BLaER1 treated with 17β-estradiol and CSF1 and Interleukin-3, amounts not matched to agents 10 nM and 100 nM (cell line): ENCODE measurements around the gene DLGAP1.

Experiments
- H3K27ac ChIP-seq, 11 experiments: shearing (Covaris generic); formaldehyde crosslinking; 2 replicates each; pipeline ENCODE4 v1.8.1; 2022
- H3K27me3 ChIP-seq, 11 experiments: shearing (Covaris generic); formaldehyde crosslinking; 2 replicates each; pipeline ENCODE4 v1.8.1; 2022
- H3K36me3 ChIP-seq, 11 experiments: shearing (Covaris generic); formaldehyde crosslinking; 2 replicates each; pipeline ENCODE4 v1.8.1; 2022
- H3K4me1 ChIP-seq, 10 experiments: shearing (Covaris generic); formaldehyde crosslinking; 2 replicates each; pipeline ENCODE4 v1.8.1; 2022
- H3K4me2 ChIP-seq, 11 experiments: shearing (Covaris generic); formaldehyde crosslinking; 2 replicates each; pipeline ENCODE4 v1.8.1; 2022
- H3K4me3 ChIP-seq, 10 experiments: shearing (Covaris generic); formaldehyde crosslinking; 2 replicates each; pipeline ENCODE4 v1.8.1; 2022
- H3K9ac ChIP-seq, 11 experiments: shearing (Covaris generic); formaldehyde crosslinking; 2 replicates each; pipeline ENCODE4 v1.8.1; 2022
- H3K9me3 ChIP-seq, 11 experiments: shearing (Covaris generic); formaldehyde crosslinking; replicated peaks in 1 of 11; 2 replicates each; pipeline ENCODE4 v1.8.1; 2022
- H4K20me1 ChIP-seq, 11 experiments: shearing (Covaris generic); formaldehyde crosslinking; 2 replicates each; pipeline ENCODE4 v1.8.1; 2022
- Cebpa-rat ChIP-seq, 11 experiments: shearing (Covaris generic); IDR thresholded peaks; 2 replicates each; pipeline ENCODE4 v1.8.1; 2022

Gene DLGAP1

DNA sequence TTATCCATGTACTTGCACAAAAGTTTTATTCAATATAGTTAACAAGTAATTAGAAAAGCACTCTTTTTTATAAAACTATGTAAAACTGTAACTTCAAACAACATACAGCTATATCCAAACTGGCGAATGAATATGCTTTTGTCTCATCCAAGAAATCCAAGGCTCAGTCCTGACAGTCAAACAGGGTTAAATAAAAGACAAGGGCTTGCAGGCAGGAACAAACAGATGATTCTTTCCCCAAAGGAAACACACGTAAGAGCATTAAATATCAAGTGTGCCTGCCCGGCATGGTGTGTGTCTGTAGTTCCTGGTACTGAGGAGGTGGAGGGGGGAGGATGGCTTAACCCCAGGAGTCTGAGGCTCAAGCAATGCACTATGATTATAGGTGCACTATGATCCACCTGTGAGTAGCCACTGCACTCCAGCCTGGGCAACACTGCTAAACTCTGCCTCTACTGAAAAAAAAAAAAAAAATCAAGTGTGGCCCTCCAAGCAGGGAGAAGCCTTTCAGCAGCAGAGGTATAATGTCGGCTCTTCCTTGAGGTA is 171.3 kb downstream of the DLGAP1 start:
- H3K9me3 ChIP-seq: no peaks in the 10 kb centered on the region
- H4K20me1 ChIP-seq: no peaks in the 10 kb centered on the region
- H3K4me3 ChIP-seq: no peak overlapping the region
- H3K27ac ChIP-seq: no peak overlapping the region
- H3K4me2 ChIP-seq: no peak overlapping the region
- no peaks in the 10 kb centered on the region for H3K4me1 ChIP-seq
- TF ChIP-seq Cebpa-rat (IDR thresholded peaks at IDR 0.05): no peak
- H3K27me3 ChIP-seq: no peaks in the 10 kb centered on the region
- H3K9ac ChIP-seq: no peak overlapping the region
- H3K36me3 ChIP-seq: no peaks in the 10 kb centered on the region

DNA sequence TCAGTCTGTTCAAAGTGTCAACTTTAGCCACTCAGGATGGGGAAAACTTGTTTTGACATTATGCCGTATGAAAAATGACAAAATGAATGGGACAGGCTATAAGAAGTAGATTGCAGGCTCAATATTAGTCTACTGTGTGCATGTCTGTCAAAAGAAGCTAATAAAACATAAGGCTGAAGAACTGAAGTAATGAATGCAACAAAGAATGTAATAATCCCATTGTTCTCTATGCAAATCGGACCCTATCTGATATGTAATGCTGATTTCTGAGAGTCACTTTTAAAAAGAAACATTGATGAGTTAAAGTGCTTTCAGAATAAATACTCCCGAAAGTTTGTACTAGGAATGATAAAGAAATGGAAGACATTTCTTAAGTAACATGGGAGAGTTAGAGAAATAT is 172.2 kb downstream of the DLGAP1 start:
- no peak for TF ChIP-seq Cebpa-rat (IDR thresholded peaks at IDR 0.05)
- Histone ChIP-seq H3K4me1 (no peaks in the 10 kb centered on the region), H3K27ac (no peak overlapping the region), H3K36me3 (no peaks in the 10 kb centered on the region), H3K4me3 (no peak overlapping the region), H4K20me1 (no peaks in the 10 kb centered on the region), H3K27me3 (no peaks in the 10 kb centered on the region), H3K9ac (no peak overlapping the region), H3K4me2 (no peak overlapping the region), H3K9me3 (no peaks in the 10 kb centered on the region)

DNA sequence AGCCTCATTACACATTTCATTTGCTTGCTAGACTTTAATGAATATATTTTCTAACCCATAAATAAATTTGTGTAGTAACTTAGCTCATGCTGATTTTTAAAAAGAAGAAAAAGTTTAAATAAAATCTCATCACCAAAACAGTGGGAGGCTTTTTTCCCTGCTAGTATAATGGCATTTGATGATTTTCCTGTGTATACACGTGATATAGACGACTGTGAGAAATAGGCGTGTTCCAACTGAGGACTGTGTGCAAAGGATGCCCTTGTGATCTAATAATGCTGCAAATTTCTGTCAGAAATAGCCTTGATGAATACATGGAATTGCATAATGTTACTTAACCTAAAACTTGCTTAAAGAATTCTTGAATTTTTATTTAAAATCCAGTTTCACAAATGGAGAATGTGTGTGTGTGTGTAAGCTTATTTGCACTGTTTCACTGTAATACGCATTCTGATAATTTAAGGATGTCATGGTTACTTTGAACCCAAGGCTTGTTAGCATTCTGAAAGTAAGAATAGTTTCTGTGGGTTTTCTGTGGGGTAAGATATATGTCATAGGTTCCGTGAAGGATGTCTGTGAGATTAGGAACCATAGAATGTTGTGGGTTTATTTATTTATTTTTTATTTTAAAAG is 178.0 kb downstream of the DLGAP1 start:
- Histone ChIP-seq H3K27me3 (no peaks in the 10 kb centered on the region), H3K36me3 (no peaks in the 10 kb centered on the region), H3K9me3 (no peaks in the 10 kb centered on the region), H3K27ac (no peak overlapping the region), H3K4me1 (no peaks in the 10 kb centered on the region), H3K9ac (no peak overlapping the region), H3K4me2 (no peak overlapping the region), H3K4me3 (no peak overlapping the region), H4K20me1 (no peaks in the 10 kb centered on the region)
- no peak for TF ChIP-seq Cebpa-rat (IDR thresholded peaks at IDR 0.05)

DNA sequence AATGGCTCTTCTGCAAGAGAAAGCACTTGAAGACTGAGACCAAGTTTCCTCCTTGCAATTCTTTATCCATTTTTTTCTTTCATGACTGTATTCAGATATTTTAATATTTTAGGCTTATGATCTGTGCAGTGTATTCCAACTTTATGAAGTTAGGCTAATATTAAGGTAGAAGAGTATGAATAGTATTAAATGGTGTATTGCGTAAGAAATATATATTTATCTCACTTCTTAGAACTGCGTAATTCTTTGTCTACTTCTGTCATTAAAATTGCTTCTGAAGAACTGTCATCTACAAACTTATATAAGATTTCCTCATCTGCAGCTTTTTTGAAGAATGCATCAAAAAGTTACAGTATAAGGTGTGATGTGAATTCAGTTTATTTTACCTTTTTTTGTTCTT is 183.2 kb downstream of the DLGAP1 start:
- Histone ChIP-seq H3K9me3 (no peaks in the 10 kb centered on the region), H3K4me3 (no peak overlapping the region), H3K27me3 (no peaks in the 10 kb centered on the region), H3K9ac (no peak overlapping the region), H3K4me1 (no peaks in the 10 kb centered on the region), H3K36me3 (no peaks in the 10 kb centered on the region), H4K20me1 (no peaks in the 10 kb centered on the region), H3K4me2 (no peak overlapping the region), H3K27ac (no peak overlapping the region)
- peak in 1 of 11 experiments; percentile 35; a peak in 1 of 22 replicates for TF ChIP-seq Cebpa-rat (IDR thresholded peaks at IDR 0.05)

DNA sequence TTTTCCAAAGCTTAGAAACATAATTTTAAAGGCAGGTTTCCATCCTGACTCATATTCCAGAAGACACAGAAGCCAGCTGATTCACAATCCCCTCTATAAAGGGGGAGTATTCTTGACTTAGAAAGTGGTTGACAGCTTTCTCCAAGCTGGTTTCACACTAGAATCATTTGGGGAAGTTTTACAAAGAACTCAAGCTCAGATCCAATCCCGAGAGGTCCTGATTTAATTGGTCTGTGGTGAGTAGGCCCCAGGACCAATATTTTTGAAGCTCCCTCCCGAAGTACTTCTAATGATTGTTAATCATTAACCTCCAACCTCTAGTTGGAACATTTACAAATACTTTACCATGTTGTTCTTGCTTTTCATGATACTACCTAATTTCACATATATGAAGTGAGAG is 184.1 kb downstream of the DLGAP1 start:
- Histone ChIP-seq H3K4me1 (no peaks in the 10 kb centered on the region), H3K27ac (no peak overlapping the region), H3K4me2 (no peak overlapping the region), H3K9ac (no peak overlapping the region), H3K4me3 (no peak overlapping the region), H3K36me3 (no peaks in the 10 kb centered on the region), H3K27me3 (no peaks in the 10 kb centered on the region), H4K20me1 (no peaks in the 10 kb centered on the region), H3K9me3 (no peaks in the 10 kb centered on the region)
- no peak for TF ChIP-seq Cebpa-rat (IDR thresholded peaks at IDR 0.05)

DNA sequence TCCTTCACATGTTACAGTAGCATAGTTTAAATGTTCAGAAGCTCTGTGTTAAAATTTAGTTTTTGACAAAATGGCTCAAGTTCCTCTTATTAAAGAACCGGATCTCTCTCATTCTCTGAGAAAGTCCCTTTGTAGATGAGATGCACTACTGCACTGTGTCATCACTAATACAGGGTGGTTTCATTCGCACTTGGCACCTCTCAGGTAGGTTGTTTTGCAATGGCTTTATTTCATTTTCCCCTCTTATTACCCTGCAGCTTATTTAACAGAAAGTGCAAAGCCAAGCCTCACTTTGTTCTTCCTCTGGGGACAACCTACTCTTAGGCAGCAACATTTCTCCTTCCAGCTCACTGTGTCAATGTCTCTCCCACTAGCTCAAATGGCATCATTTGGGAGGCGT is 185.1 kb downstream of the DLGAP1 start:
- Histone ChIP-seq H3K4me2 (no peak overlapping the region), H3K36me3 (no peaks in the 10 kb centered on the region), H3K4me3 (no peak overlapping the region), H4K20me1 (no peaks in the 10 kb centered on the region), H3K27me3 (no peaks in the 10 kb centered on the region), H3K4me1 (no peaks in the 10 kb centered on the region), H3K9me3 (no peaks in the 10 kb centered on the region), H3K9ac (no peak overlapping the region), H3K27ac (no peak overlapping the region)
- TF ChIP-seq Cebpa-rat (IDR thresholded peaks at IDR 0.05): no peak

DNA sequence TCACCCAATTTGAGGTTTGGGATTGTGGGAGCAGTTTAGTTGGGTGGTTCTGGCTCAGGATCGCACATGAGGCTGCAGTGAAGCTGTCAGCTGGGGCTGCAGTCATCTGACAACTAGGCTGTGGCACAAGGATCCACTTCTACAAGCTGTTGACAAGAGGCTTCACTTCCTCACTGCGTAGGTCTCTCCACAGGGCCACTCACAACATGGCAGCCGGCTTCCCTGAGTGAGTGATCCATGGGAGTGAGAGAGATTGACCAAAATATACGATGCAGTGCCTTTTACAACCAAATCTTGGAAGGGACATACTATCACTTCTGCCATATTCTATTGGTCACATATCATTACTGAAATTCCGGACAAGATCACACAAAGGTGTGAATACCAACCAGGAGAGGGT is 187.5 kb downstream of the DLGAP1 start:
- Histone ChIP-seq H4K20me1 (no peaks in the 10 kb centered on the region), H3K9me3 (no peaks in the 10 kb centered on the region), H3K4me3 (no peak overlapping the region), H3K27me3 (no peaks in the 10 kb centered on the region), H3K27ac (no peak overlapping the region), H3K4me2 (no peak overlapping the region), H3K4me1 (no peaks in the 10 kb centered on the region), H3K9ac (no peak overlapping the region), H3K36me3 (no peaks in the 10 kb centered on the region)
- no peak for TF ChIP-seq Cebpa-rat (IDR thresholded peaks at IDR 0.05)

DNA sequence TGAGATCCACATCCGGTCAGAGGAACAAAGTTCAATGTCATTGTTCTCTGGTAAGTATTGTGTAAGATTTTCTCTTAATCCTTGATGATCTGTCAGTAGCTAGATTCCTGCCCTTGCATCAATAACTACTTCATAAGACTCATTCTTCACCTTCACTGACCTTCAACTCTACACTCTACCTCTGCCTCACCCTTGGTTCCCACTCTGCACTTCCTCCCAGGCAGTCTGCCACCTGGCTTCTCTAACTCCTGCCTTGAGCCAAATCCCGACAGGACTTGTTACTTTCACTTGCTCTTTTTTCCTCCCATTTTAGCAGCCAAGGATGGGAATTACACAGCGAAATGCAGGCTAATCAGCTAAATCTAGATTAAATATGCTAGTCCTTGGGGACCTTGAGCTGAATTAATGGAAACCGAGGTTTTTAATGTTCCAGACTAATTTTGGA is 190.7 kb downstream of the DLGAP1 start:
- Histone ChIP-seq H3K27me3 (no peaks in the 10 kb centered on the region), H3K27ac (no peak overlapping the region), H3K9ac (no peak overlapping the region), H3K4me2 (no peak overlapping the region), H4K20me1 (no peaks in the 10 kb centered on the region), H3K4me3 (no peak overlapping the region), H3K4me1 (no peaks in the 10 kb centered on the region), H3K36me3 (no peaks in the 10 kb centered on the region), H3K9me3 (no peaks in the 10 kb centered on the region)
- 0 out of 22 replicates have a peak, but pooled peaks of 1 of the 11 experiments have one; percentile 16 for TF ChIP-seq Cebpa-rat (IDR thresholded peaks at IDR 0.05)

DNA sequence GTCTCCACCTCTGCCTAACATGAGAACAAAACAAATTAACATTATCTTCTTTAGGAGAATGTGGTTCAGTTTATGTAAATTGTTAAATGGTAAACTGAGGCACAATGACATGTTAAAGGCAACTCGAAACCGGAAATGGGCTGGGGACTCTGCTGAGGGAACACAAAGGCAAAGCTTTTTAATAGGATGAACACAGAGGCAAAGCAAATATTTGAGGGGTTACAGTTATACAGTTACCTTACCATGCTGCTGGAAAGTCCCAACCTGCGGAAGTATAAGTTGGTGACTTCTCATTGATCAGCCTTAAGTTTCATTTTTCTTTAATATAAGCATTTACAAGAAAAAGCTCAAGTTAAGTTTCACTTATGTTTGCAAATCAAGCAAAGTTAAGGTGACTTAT is 195.0 kb downstream of the DLGAP1 start:
- Histone ChIP-seq H3K27me3 (no peaks in the 10 kb centered on the region), H3K9me3 (no peaks in the 10 kb centered on the region), H4K20me1 (no peaks in the 10 kb centered on the region), H3K4me2 (no peak overlapping the region), H3K4me3 (no peak overlapping the region), H3K4me1 (no peaks in the 10 kb centered on the region), H3K9ac (no peak overlapping the region), H3K36me3 (no peaks in the 10 kb centered on the region), H3K27ac (no peak overlapping the region)
- no peak for TF ChIP-seq Cebpa-rat (IDR thresholded peaks at IDR 0.05)

DNA sequence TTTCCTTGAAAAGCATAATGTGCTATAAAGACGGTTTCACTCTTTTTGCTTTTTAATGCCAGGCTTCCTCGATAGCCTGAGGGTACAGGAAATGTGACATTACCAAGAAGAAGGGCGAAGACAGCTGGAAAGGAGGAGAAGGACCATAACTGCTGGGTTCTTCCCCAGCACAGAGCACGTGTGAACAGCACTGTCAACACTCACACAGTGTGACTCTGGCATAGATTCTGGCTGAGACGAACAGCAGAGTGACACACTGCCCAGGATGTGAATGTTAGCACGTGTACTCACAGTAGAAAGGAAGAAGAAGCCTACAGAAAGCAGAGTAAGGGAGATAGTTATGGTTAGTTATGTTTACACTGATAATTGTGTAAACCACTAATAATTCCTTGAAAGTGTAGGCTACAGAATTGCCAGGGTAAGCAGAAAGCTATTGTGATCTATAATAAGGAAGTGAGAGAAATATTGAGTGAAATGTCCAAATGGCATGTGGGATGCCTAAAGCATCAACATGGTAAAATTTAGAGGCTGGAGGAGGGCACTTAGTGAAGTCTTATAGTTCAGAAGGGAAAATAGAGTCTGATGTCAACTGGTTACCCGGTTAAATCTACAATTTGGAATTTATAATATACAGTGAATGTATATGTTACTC is 198.2 kb downstream of the DLGAP1 start:
- no peaks in the 10 kb centered on the region for H4K20me1 ChIP-seq
- no peak for TF ChIP-seq Cebpa-rat (IDR thresholded peaks at IDR 0.05)
- H3K9me3 ChIP-seq: no peaks in the 10 kb centered on the region

More for the DNA sequence above, 198.2 kb downstream of the DLGAP1 start:
- Histone ChIP-seq H3K4me2 (no peak overlapping the region), H3K9ac (no peak overlapping the region), H3K4me1 (no peaks in the 10 kb centered on the region; a peak in 1 of 20 replicates), H3K27ac (no peak overlapping the region), H3K4me3 (no peak overlapping the region), H3K27me3 (no peaks in the 10 kb centered on the region), H3K36me3 (no peaks in the 10 kb centered on the region)
